Tibial nerve (tissue), 3 donors: ENCODE results near the gene PDLIM7.

ENCODE experiments used
- POLR2A ChIP-seq, 2 donors: fragments of 450-650 bp; IDR thresholded peaks; one replicate each; pipeline ENCODE4 v1.6.1; 2017; ENCODE audit warnings: antibody characterized with exemption in 2 of 2, mild to moderate bottlenecking in 2 of 2, moderate library complexity in 2 of 2
- TF ChIP-seq, protein P1 (sequence below), 5 experiments: fragments of 200-600 bp in 3 of 5; fragments of 450-650 bp in 2 of 5; sonication (generic) in 3 of 5; IDR thresholded peaks; one replicate each; pipeline ENCODE4 v1.5.1; 2016 to 2019; ENCODE audit warnings: antibody characterized with exemption in 5 of 5, mild to moderate bottlenecking in 3 of 5, moderate library complexity in 2 of 5

DNA sequence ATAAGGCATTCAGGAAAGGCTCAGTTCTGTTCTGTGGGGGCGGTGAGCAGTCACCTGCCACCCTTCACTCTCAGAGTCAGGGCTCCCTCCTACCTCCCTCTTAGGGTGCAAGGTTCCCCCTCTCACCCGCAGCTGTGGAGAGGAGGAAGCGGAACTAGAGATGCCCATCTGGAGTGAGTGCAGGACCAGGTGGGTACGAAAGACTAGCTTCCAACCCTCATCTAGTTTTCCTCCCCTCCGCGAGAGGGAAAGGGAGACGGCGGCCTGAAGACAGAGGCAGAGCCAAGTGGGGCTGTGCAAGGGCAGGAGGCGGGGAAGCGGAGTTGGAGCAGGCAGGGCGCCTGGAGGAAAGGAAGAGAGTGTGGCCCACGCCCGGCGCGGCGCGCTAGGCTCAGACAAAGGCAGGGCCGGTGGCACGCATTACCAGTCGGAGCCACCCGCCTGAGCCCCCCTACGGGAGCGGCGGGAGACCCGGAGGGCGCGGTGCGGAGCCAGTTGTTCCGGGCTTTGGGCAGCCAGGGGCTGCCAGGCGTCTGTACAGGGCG is 43.5 kb downstream of the PDLIM7 start:
- TF ChIP-seq, protein P1, sequence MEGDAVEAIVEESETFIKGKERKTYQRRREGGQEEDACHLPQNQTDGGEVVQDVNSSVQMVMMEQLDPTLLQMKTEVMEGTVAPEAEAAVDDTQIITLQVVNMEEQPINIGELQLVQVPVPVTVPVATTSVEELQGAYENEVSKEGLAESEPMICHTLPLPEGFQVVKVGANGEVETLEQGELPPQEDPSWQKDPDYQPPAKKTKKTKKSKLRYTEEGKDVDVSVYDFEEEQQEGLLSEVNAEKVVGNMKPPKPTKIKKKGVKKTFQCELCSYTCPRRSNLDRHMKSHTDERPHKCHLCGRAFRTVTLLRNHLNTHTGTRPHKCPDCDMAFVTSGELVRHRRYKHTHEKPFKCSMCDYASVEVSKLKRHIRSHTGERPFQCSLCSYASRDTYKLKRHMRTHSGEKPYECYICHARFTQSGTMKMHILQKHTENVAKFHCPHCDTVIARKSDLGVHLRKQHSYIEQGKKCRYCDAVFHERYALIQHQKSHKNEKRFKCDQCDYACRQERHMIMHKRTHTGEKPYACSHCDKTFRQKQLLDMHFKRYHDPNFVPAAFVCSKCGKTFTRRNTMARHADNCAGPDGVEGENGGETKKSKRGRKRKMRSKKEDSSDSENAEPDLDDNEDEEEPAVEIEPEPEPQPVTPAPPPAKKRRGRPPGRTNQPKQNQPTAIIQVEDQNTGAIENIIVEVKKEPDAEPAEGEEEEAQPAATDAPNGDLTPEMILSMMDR (IDR thresholded peaks at IDR 0.05): no peak
- TF ChIP-seq POLR2A (IDR thresholded peaks at IDR 0.05): no peak
